Neural cell (in vitro differentiated cells): Measurements from ENCODE around the gene ANKRD44. TPM values are rescaled to one million over a fixed set of nuclear protein-coding genes. Genes with fewer than 3 reads are reported as not detected.

ENCODE experiments used
- H2AFZ ChIP-seq: fragments of 200-600, 300-800 bp; sonication (generic), shearing (Covaris generic); 2 replicates; pipeline ENCODE4 v1.6.0; 2014; ENCODE audit warnings: low read depth, mild to moderate bottlenecking, antibody characterized with exemption, low read length, moderate library complexity
- H3F3A ChIP-seq: fragments of 200-600 bp; shearing (Covaris generic); 2 replicates; pipeline ENCODE4 v1.6.1; 2016; ENCODE audit warnings: mild to moderate bottlenecking, moderate library complexity, mixed read lengths, antibody characterized with exemption, low read length; ENCODE audit not compliant: insufficient read depth, poor library complexity, severe bottlenecking
- H3K27ac ChIP-seq: fragments of 200-600, 300-800 bp; sonication (generic), shearing (Covaris generic); 2 replicates; pipeline ENCODE4 v1.5.1; 2014; ENCODE audit warnings: mild to moderate bottlenecking, low read length, moderate library complexity
- H3K27me3 ChIP-seq: fragments of 300-800, 200-600 bp; sonication (generic), shearing (Covaris generic); 2 replicates; pipeline ENCODE4 v1.6.0; 2014; ENCODE audit warnings: mild to moderate bottlenecking, low read depth, low read length, moderate library complexity; ENCODE audit not compliant: insufficient read depth
- H3K36me3 ChIP-seq: fragments of 300-800, 200-600 bp; sonication (generic), shearing (Covaris generic); 2 replicates; pipeline ENCODE4 v1.5.1; 2014; ENCODE audit warnings: mild to moderate bottlenecking, antibody characterized with exemption, low read length, moderate library complexity; ENCODE audit not compliant: insufficient read depth
- H3K4me2 ChIP-seq: fragments of 300-800, 200-600 bp; sonication (generic), shearing (Covaris generic); 2 replicates; pipeline ENCODE4 v1.6.0; 2014; ENCODE audit warnings: mild to moderate bottlenecking, low read length
- H3K4me3 ChIP-seq: fragments of 300-800, 200-600 bp; sonication (generic), shearing (Covaris generic); 2 replicates; pipeline ENCODE4 v1.5.1; 2014; ENCODE audit warnings: mild to moderate bottlenecking, low read length, moderate library complexity
- H3K79me2 ChIP-seq: fragments of 200-600 bp; shearing (Covaris generic); replicated peaks from 2 replicates; pipeline ENCODE4 v1.6.0; 2014; ENCODE audit warnings: mild to moderate bottlenecking, low read length, moderate library complexity; ENCODE audit not compliant: insufficient read depth
- H3K9ac ChIP-seq: fragments of 300-800, 200-600 bp; sonication (generic), shearing (Covaris generic); 2 replicates; pipeline ENCODE4 v1.6.1; 2016; ENCODE audit warnings: mild to moderate bottlenecking, low read length, mixed read lengths
- H3K9me2 ChIP-seq: fragments of 200-600 bp; shearing (Covaris generic); 2 replicates; pipeline ENCODE4 v1.6.1; 2016; ENCODE audit warnings: mild to moderate bottlenecking, low read length, mixed read lengths; ENCODE audit not compliant: insufficient read depth
- H3K9me3 ChIP-seq: fragments of 200-600, 300-800 bp; sonication (generic), shearing (Covaris generic); 2 replicates; pipeline ENCODE4 v1.6.1; 2016; ENCODE audit warnings: mild to moderate bottlenecking, mixed run types, low read length, moderate library complexity, mixed read lengths
- H4K20me1 ChIP-seq: fragments of 200-600 bp; shearing (Covaris generic); 2 replicates; pipeline ENCODE4 v1.6.1; 2016; ENCODE audit warnings: mild to moderate bottlenecking, mixed run types; ENCODE audit not compliant: insufficient read depth
- CTCF ChIP-seq: fragments of 450-650 bp; IDR thresholded peaks from 2 replicates; pipeline ENCODE4 v1.5.1; 2014; ENCODE audit warnings: antibody characterized with exemption, mild to moderate bottlenecking, moderate library complexity; ENCODE audit not compliant: poor library complexity, severe bottlenecking
- EP300 ChIP-seq: fragments of 450-650 bp; conservative IDR thresholded peaks from 2 replicates; pipeline ENCODE4 v1.6.1; 2014; ENCODE audit warnings: antibody characterized with exemption, mild to moderate bottlenecking, moderate library complexity; ENCODE audit not compliant: poor library complexity, severe bottlenecking
- MXI1 ChIP-seq: fragments of 450-650 bp; conservative IDR thresholded peaks from 2 replicates; pipeline ENCODE4 v1.6.1; 2014; ENCODE audit warnings: antibody characterized with exemption, mild to moderate bottlenecking; ENCODE audit not compliant: poor library complexity, severe bottlenecking
- POLR2AphosphoS5 ChIP-seq: IDR thresholded peaks from 2 replicates; pipeline ENCODE4 v1.6.1; 2012
- RAD21 ChIP-seq: fragments of 450-650 bp; conservative IDR thresholded peaks from 2 replicates; pipeline ENCODE4 v1.6.1; 2014; ENCODE audit warnings: antibody characterized with exemption, mild to moderate bottlenecking, moderate library complexity
- REST ChIP-seq: IDR thresholded peaks from 2 replicates; pipeline ENCODE4 v1.6.1; 2012; ENCODE audit warnings: borderline replicate concordance
- SMC3 ChIP-seq: fragments of 450-650 bp; conservative IDR thresholded peaks from 2 replicates; pipeline ENCODE4 v1.6.1; 2014; ENCODE audit warnings: antibody characterized with exemption, mild to moderate bottlenecking, moderate library complexity; ENCODE audit not compliant: poor library complexity
- TAF1 ChIP-seq: IDR thresholded peaks from 2 replicates; pipeline ENCODE4 v1.6.1; 2012; ENCODE audit warnings: low read depth
- polyA plus RNA-seq: library from polyadenylated mRNA; depleted of rRNA; stranded (reverse); fragments of >200 nt; gene quantifications from 2 replicates; pipeline ENCODE4 v1.2.3, GENCODE V29; 2014

The ANKRD44 gene
- polyA plus RNA-seq, 1 donor from 2014 or later = 94.3 TPM

- no peak overlapping the region for H3K4me2 ChIP-seq
- H4K20me1 ChIP-seq = no peaks in the 10 kb centered on the region
- TF ChIP-seq REST = no peak
- H2AFZ ChIP-seq = no peak overlapping the region
- H3K9ac ChIP-seq = no peak overlapping the region
- no peak overlapping the region for H3K27ac ChIP-seq
- H3K79me2 ChIP-seq = no peaks in the 10 kb centered on the region
- no peaks in the 10 kb centered on the region for H3F3A ChIP-seq
- H3K9me3 ChIP-seq = no peaks in the 10 kb centered on the region
- H3K36me3 ChIP-seq = no peaks in the 10 kb centered on the region
- no peak overlapping the region for H3K4me3 ChIP-seq
- no peaks in the 10 kb centered on the region for H3K9me2 ChIP-seq
- no peaks in the 10 kb centered on the region for H3K27me3 ChIP-seq
Measured at GRCh38 chr2:197216361-197216979, 94.1 kb downstream of the ANKRD44 start.

- Histone ChIP-seq H2AFZ (no peak overlapping the region), H3K4me2 (no peak overlapping the region), H3K79me2 (no peaks in the 10 kb centered on the region), H3K9ac (no peak overlapping the region), H3F3A (no peaks in the 10 kb centered on the region), H3K9me2 (no peaks in the 10 kb centered on the region), H3K9me3 (no peaks in the 10 kb centered on the region), H3K4me3 (no peak overlapping the region), H3K27me3 (no peaks in the 10 kb centered on the region), H3K36me3 (no peaks in the 10 kb centered on the region), H3K27ac (no peak overlapping the region), H4K20me1 (no peaks in the 10 kb centered on the region)
- TF ChIP-seq EP300 (no peak), CTCF (no peak), MXI1 (no peak)
Measured at GRCh38 chr2:197215748-197216360, 94.7 kb downstream of the ANKRD44 start.

- H4K20me1 ChIP-seq = no peaks in the 10 kb centered on the region
- H2AFZ ChIP-seq = no peak overlapping the region
- H3K9me2 ChIP-seq = no peaks in the 10 kb centered on the region
- no peak overlapping the region for H3K9ac ChIP-seq
- no peak overlapping the region for H3K4me2 ChIP-seq
- no peak overlapping the region for H3K4me3 ChIP-seq
- H3K9me3 ChIP-seq = no peaks in the 10 kb centered on the region
- H3F3A ChIP-seq = no peaks in the 10 kb centered on the region
- H3K79me2 ChIP-seq = no peaks in the 10 kb centered on the region
- no peaks in the 10 kb centered on the region for H3K27me3 ChIP-seq
- no peak overlapping the region for H3K27ac ChIP-seq
- no peaks in the 10 kb centered on the region for H3K36me3 ChIP-seq
- TF ChIP-seq RAD21 (no peak), MXI1 (no peak), CTCF (no peak), TAF1 (no peak), SMC3 (no peak), EP300 (no peak), POLR2AphosphoS5 (no peak), REST (no peak)
Measured at GRCh38 chr2:197212344-197213262, 98.0 kb downstream of the ANKRD44 start.
